Measurements from ENCODE around the gene TAF11.
"Not testable (repeated sequence)": the region's sequence is repeated elsewhere in the genome, so short reads cannot be mapped to it uniquely, and the experiment has no call there.

Gene TAF11

GRCh38 chr6:34864007-34864406 is 23.8 kb downstream of the TAF11 start:
- DNase-seq, result no peak

- no peak for DNase-seq
These were observed 27.1 kb downstream of the TAF11 start for GRCh38 chr6:34860776-34861175.

- no peak for DNase-seq
These were observed 27.9 kb downstream of the TAF11 start for GRCh38 chr6:34859951-34860350.

GRCh38 chr6:34858681-34859080 is 29.2 kb downstream of the TAF11 start:
- DNase-seq, result no peak

- DNase-seq, result no peak
These were observed 32.4 kb downstream of the TAF11 start for GRCh38 chr6:34855463-34855862.

GRCh38 chr6:34852406-34853085 is 35.3 kb downstream of the TAF11 start:
- no peak for DNase-seq

- DNase-seq, result no peak
These were observed 36.5 kb downstream of the TAF11 start for GRCh38 chr6:34851361-34851760.

- DNase-seq, result not testable (repeated sequence)
These were observed 38.8 kb downstream of the TAF11 start for GRCh38 chr6:34849066-34849465.

- no peak for DNase-seq
These were observed 48.0 kb downstream of the TAF11 start for GRCh38 chr6:34839666-34840352.

- DNase-seq, result no peak
These were observed 50.3 kb downstream of the TAF11 start for GRCh38 chr6:34837528-34837927.

GRCh38 chr6:34836451-34836850 is 51.4 kb downstream of the TAF11 start:
- DNase-seq, result no peak

- DNase-seq, result no peak
These were observed 51.8 kb downstream of the TAF11 start for GRCh38 chr6:34836008-34836407.

GRCh38 chr6:34834789-34835518 is 52.9 kb downstream of the TAF11 start:
- DNase-seq, result no peak

- no peak for DNase-seq
These were observed 54.9 kb downstream of the TAF11 start for GRCh38 chr6:34832942-34833341.

GRCh38 chr6:34829137-34829536 is 58.7 kb downstream of the TAF11 start:
- DNase-seq, result no peak
